Omental fat pad (tissue), 4 donors: Measurements from ENCODE around the gene MOB3A. TPM values are rescaled to one million over a fixed set of nuclear protein-coding genes. Genes with fewer than 3 reads are reported as not detected.

Experiments used
- ATAC-seq: fragments of 150-250 bp; one replicate; pipeline ENCODE4 v1.9.1; 2016; ENCODE audit warnings: mild to moderate bottlenecking, moderate library complexity; ENCODE audit not compliant: low FRiP score
- DNase-seq: peaks from one replicate; pipeline ENCODE4 v3.0.0-alpha.2; 2019; ENCODE audit warnings: low spot score
- CTCF ChIP-seq, 3 donors: fragments of 450-650 bp; IDR thresholded peaks; one replicate each; pipeline ENCODE4 v1.5.1; 2016 to 2017; ENCODE audit warnings: antibody characterized with exemption in 3 of 3, mild to moderate bottlenecking in 3 of 3, moderate library complexity in 2 of 3
- total RNA-seq, 4 donors: library from RNA; depleted of rRNA; stranded (reverse); fragments of >200 nt; gene quantifications; one replicate each; pipeline ENCODE4 v1.1.0, GENCODE V29; 2016

The MOB3A gene
- total RNA-seq, 4 donors from 2014 or later = 29.7 to 51.7 (median 44.8) TPM

- DNase-seq (no peak), ATAC-seq (no peak)
- TF ChIP-seq CTCF (IDR thresholded peaks at IDR 0.05) = no peak
Measured at GRCh38 chr19:2084993-2085720, 11.0 kb downstream of the MOB3A start.

GRCh38 chr19:2083174-2083854, 12.8 kb downstream of the MOB3A start:
- TF ChIP-seq CTCF (IDR thresholded peaks at IDR 0.05) = no peak
- DNase-seq (no peak), ATAC-seq (no peak)

- TF ChIP-seq CTCF (IDR thresholded peaks at IDR 0.05) = no peak
- DNase-seq (no peak), ATAC-seq (no peak)
Measured at GRCh38 chr19:2081873-2082810, 14.0 kb downstream of the MOB3A start.

- TF ChIP-seq CTCF (IDR thresholded peaks at IDR 0.05) = no peak
- ATAC-seq (no peak), DNase-seq (no peak)
Measured at GRCh38 chr19:2080336-2080988, 15.7 kb downstream of the MOB3A start.

GRCh38 chr19:2079865-2080301, 16.2 kb downstream of the MOB3A start:
- DNase-seq (no peak), ATAC-seq (no peak)
- TF ChIP-seq CTCF (IDR thresholded peaks at IDR 0.05) = no peak

GRCh38 chr19:2079076-2079864, 16.9 kb downstream of the MOB3A start:
- no peak for TF ChIP-seq CTCF (IDR thresholded peaks at IDR 0.05)
- DNase-seq (no peak), ATAC-seq (no peak)
